Endothelial cell of umbilical vein (primary cell): ENCODE data around the gene LPP. TPM values are rescaled to one million over a fixed set of nuclear protein-coding genes. Genes with fewer than 3 reads are reported as not detected.
"Not testable (repeated sequence)": the region's sequence is repeated elsewhere in the genome, so short reads cannot be mapped to it uniquely, and the experiment has no call there.

Experiments
- BruUV-seq: library from RNA; stranded (reverse); fragments of 400-500 nt; replicated peaks from 2 replicates; lab custom pipeline; 2021; lab: Mats Ljungman, UMichigan
- CTCF ChIA-PET: fragments of 300-600, 350-600 bp; sonication (Branson Sonifier 250); formaldehyde crosslinking; loops from one replicate; lab custom pipeline; 2021; ENCODE audit warnings: antibody characterized with exemption, inconsistent platforms; lab: Charles Lee
- POLR2A ChIA-PET: fragments of 300-600, 350-600 bp; sonication (Branson Sonifier 250); formaldehyde crosslinking; loops from one replicate; lab custom pipeline; 2021; ENCODE audit warnings: antibody characterized with exemption, inconsistent platforms; lab: Charles Lee
- DNase-seq: peaks from one replicate; pipeline ENCODE4 v3.0.0-alpha.2; 2011; ENCODE audit warnings: low read depth, low spot score
- FAIRE-seq: peaks from 2 replicates; lab custom pipeline; 2011; peaks lifted over from hg19 to GRCh38; lab: Jason Lieb, UNC
- H2AFZ ChIP-seq: 2 replicates; pipeline ENCODE4 v1.6.0; 2012; ENCODE audit warnings: low read depth, low read length, control low read depth, inconsistent platforms
- H3K27ac ChIP-seq: 2 replicates; pipeline ENCODE4 v1.5.1; 2011; ENCODE audit warnings: low read depth, mild to moderate bottlenecking, control low read depth, low read length, moderate library complexity; ENCODE audit not compliant: insufficient read depth
- H3K27me3 ChIP-seq, 2 experiments: 2 replicates each; pipeline versions ENCODE4 v1.6.0 to v1.6.1; 2011; ENCODE audit warnings: low read length in 2 of 2, mixed read lengths in 1 of 2; ENCODE audit not compliant: control insufficient read depth in 2 of 2, insufficient read depth in 2 of 2
- H3K36me3 ChIP-seq, 2 experiments: 2 replicates in 1 of 2; 3 replicates in 1 of 2; pipeline ENCODE4 v1.5.1; 2011; ENCODE audit warnings: low read length in 2 of 2, mild to moderate bottlenecking in 1 of 2, moderate library complexity in 1 of 2; ENCODE audit not compliant: control insufficient read depth in 2 of 2, insufficient read depth in 2 of 2; ENCODE audit errors: extremely low read depth in 1 of 2
- H3K4me1 ChIP-seq: 3 replicates; pipeline ENCODE4 v1.5.1; 2011; ENCODE audit warnings: mild to moderate bottlenecking, low read length; ENCODE audit not compliant: control insufficient read depth, insufficient read depth; ENCODE audit errors: extremely low read depth
- H3K4me2 ChIP-seq: 2 replicates; pipeline ENCODE4 v1.6.1; 2011; ENCODE audit warnings: low read length, control low read depth, mixed read lengths; ENCODE audit not compliant: insufficient read depth
- H3K4me3 ChIP-seq, 3 experiments: fragments of 200-600 bp in 1 of 3; sonication (generic), shearing (Covaris generic) in 1 of 3; replicated peaks in 1 of 3; 2 replicates each; pipeline ENCODE4 v1.5.1; 2011 to 2016; ENCODE audit warnings: control low read depth in 3 of 3, low read length in 3 of 3, mild to moderate bottlenecking in 2 of 3, inconsistent platforms in 1 of 3, low read depth in 1 of 3, moderate library complexity in 1 of 3; ENCODE audit not compliant: insufficient read depth in 1 of 3
- H3K79me2 ChIP-seq: 2 replicates; pipeline ENCODE4 v1.6.0; 2012; ENCODE audit warnings: low read length, inconsistent platforms; ENCODE audit not compliant: control insufficient read depth, insufficient read depth
- H3K9ac ChIP-seq: replicated peaks from 2 replicates; pipeline ENCODE3; 2011; ENCODE audit warnings: low read length, control low read depth; ENCODE audit not compliant: insufficient read depth; ENCODE audit errors: extremely low read depth
- H3K9me1 ChIP-seq: replicated peaks from 3 replicates; pipeline ENCODE4 v1.6.0; 2011; ENCODE audit warnings: mild to moderate bottlenecking, low read length; ENCODE audit not compliant: control insufficient read depth, insufficient read depth; ENCODE audit errors: extremely low read depth
- H3K9me3 ChIP-seq: replicated peaks from 2 replicates; pipeline ENCODE4 v1.5.1; 2012; ENCODE audit warnings: low read length, inconsistent platforms; ENCODE audit not compliant: control insufficient read depth, insufficient read depth
- H4K20me1 ChIP-seq: replicated peaks from 2 replicates; pipeline ENCODE3; 2011; ENCODE audit warnings: mild to moderate bottlenecking, low read length; ENCODE audit not compliant: control insufficient read depth, insufficient read depth; ENCODE audit errors: extremely low read depth
- EZH2 ChIP-seq: IDR thresholded peaks from 2 replicates; pipeline ENCODE4 v1.6.1; 2012; ENCODE audit warnings: borderline replicate concordance, low read depth, mild to moderate bottlenecking, moderate library complexity, low read length, inconsistent platforms; ENCODE audit not compliant: severe bottlenecking
- FOS ChIP-seq: IDR thresholded peaks from 2 replicates; pipeline ENCODE4 v1.6.1; 2011; ENCODE audit warnings: mild to moderate bottlenecking, low read length, moderate library complexity, borderline replicate concordance; ENCODE audit not compliant: insufficient read depth
- GATA2 ChIP-seq: IDR thresholded peaks from 2 replicates; pipeline ENCODE4 v1.7.0; 2011; ENCODE audit warnings: low read depth, mild to moderate bottlenecking, moderate library complexity, mixed read lengths, low read length; ENCODE audit not compliant: insufficient read length, insufficient read depth
- JUN ChIP-seq: IDR thresholded peaks from 2 replicates; pipeline ENCODE4 v1.6.1; 2011; ENCODE audit warnings: borderline replicate concordance, low read depth; ENCODE audit not compliant: insufficient read length, insufficient read depth
- POLR2A ChIP-seq: IDR thresholded peaks from 2 replicates; pipeline ENCODE4 v1.6.1; 2012; ENCODE audit warnings: low read depth, mild to moderate bottlenecking, control low read depth, low read length
- POLR2AphosphoS5 ChIP-seq: IDR thresholded peaks from 2 replicates; pipeline ENCODE4 v1.6.1; 2012; ENCODE audit warnings: low read depth, mild to moderate bottlenecking, control low read depth, low read length, moderate library complexity; ENCODE audit not compliant: insufficient read depth
- dilution Hi-C: fragments of 300-500 bp; cut with MboI; formaldehyde crosslinking; loops from one replicate; pipeline ENCODE4 v1.15.0; 2019; ENCODE audit warnings: low sequenced_read_pairs; ENCODE audit not compliant: extremely low pct_ligation_motif_present
- intact Hi-C: fragments of 100-400 bp; cut with micrococcal nuclease; formaldehyde crosslinking; loops from one replicate; pipeline ENCODE4 v1.10.0; 2022
- polyA plus RNA-seq, 4 experiments: library from polyadenylated mRNA; depleted of rRNA in 3 of 4; stranded (reverse) in 3 of 4; unstranded in 1 of 4; fragments of >200 nt; gene quantifications; 2 replicates each; pipeline versions ENCODE4 v1.2.1 to v1.2.3, GENCODE V29; 2011 to 2012; ENCODE audit warnings: missing spikeins in 1 of 4
- total RNA-seq: library from RNA; stranded (reverse); gene quantifications from 2 replicates; pipeline ENCODE4 v1.2.3, GENCODE V29; 2021
- TF ChIP-seq, protein P1 (sequence below): IDR thresholded peaks from 2 replicates; pipeline ENCODE4 v1.6.1; 2011; ENCODE audit not compliant: insufficient read depth, insufficient read length
- TF ChIP-seq, protein P2 (sequence below), 2 donors: IDR thresholded peaks; 1 replicate in 1 of 2; 2 replicates in 1 of 2; pipeline ENCODE4 v1.5.1; 2011; ENCODE audit warnings: low read length in 2 of 2, mild to moderate bottlenecking in 2 of 2, moderate library complexity in 2 of 2, control low read depth in 1 of 2, inconsistent platforms in 1 of 2, low read depth in 1 of 2; ENCODE audit not compliant: insufficient read depth in 1 of 2; ENCODE audit errors: extremely low read depth in 1 of 2

The LPP gene
- total and polyA plus RNA-seq, 2 donors (not counting 3 experiments of a cell fraction or from before 2014, with no cell fraction given), result 16.9 to 153 TPM

DNA sequence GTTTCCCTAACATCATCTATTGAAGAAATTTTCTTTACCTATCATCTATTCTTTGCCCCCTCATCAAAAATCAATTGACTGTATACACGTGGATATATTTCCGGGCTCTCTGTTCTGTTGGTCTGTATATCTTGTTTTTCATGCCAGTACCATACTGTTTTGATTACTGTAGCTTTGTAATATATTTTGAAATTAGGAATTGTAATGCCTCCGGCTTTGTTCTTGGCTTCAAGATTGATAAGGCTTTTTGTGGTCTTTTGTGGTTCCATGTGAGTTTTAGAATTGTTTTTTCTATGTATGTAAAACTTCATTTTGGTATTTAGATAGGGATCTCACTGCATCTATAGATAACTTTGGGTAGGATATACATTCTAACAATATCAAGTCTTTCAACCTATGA, 454.4 kb downstream of the LPP start:
- Histone ChIP-seq H4K20me1 (no peaks in the 10 kb centered on the region), H3K4me3 (no peak overlapping the region), H3K9me1 (no peaks in the 10 kb centered on the region), H3K79me2 (no peaks in the 10 kb centered on the region), H3K27ac (no peak overlapping the region), H3K9me3 (no peaks in the 10 kb centered on the region), H2AFZ (no peak overlapping the region), H3K4me2 (no peak overlapping the region), H3K27me3 (no peaks in the 10 kb centered on the region), H3K9ac (no peak overlapping the region), H3K36me3 (peaks cover 6 to 7% of the 10 kb centered on the region in 2 experiments), H3K4me1 (no peaks in the 10 kb centered on the region)
- CTCF ChIA-PET, result no interaction called here
- no TSS peak for BruUV-seq
- TF ChIP-seq GATA2 (no peak), JUN (no peak), POLR2A (no peak), EZH2 (no peak), POLR2AphosphoS5 (no peak), FOS (no peak)
- TF ChIP-seq, protein P1, sequence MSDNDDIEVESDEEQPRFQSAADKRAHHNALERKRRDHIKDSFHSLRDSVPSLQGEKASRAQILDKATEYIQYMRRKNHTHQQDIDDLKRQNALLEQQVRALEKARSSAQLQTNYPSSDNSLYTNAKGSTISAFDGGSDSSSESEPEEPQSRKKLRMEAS, result no peak
- TF ChIP-seq, protein P2, sequence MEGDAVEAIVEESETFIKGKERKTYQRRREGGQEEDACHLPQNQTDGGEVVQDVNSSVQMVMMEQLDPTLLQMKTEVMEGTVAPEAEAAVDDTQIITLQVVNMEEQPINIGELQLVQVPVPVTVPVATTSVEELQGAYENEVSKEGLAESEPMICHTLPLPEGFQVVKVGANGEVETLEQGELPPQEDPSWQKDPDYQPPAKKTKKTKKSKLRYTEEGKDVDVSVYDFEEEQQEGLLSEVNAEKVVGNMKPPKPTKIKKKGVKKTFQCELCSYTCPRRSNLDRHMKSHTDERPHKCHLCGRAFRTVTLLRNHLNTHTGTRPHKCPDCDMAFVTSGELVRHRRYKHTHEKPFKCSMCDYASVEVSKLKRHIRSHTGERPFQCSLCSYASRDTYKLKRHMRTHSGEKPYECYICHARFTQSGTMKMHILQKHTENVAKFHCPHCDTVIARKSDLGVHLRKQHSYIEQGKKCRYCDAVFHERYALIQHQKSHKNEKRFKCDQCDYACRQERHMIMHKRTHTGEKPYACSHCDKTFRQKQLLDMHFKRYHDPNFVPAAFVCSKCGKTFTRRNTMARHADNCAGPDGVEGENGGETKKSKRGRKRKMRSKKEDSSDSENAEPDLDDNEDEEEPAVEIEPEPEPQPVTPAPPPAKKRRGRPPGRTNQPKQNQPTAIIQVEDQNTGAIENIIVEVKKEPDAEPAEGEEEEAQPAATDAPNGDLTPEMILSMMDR (IDR thresholded peaks at IDR 0.05; ENCODE audit: extremely low read depth in 1 of 2, insufficient read depth in 1 of 2, low read depth in 1 of 2, low read length in 2 of 2), result no peak
- intact Hi-C loops, result no loop called here
- dilution Hi-C loops, result no loop called here
- FAIRE-seq (no peak), DNase-seq (no peak)
- POLR2A ChIA-PET, result no interaction called here

DNA sequence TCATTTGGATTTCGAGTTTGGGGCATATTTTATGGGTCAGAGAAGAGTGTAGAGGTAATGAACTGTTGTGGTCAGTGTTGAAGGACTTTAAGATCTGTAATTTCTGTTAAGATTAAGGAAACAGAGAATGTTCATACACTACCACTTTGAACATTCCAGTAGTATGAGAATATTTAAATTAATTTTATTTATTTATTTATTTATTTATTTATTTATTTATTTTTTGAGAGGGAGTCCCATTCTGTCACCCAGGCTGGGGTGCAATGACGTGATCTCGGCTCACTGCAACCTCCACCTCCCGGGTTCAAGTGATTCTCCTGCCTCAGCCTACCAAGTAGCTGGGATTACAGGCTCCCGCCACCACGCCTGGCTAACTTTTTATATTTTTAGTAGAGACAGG, 459.8 kb downstream of the LPP start:
- H3K9me3 ChIP-seq, H4K20me1 ChIP-seq, H3K9me1 ChIP-seq, H3K27ac ChIP-seq, H3K4me2 ChIP-seq, H3K9ac ChIP-seq, H3K4me3 ChIP-seq, H3K27me3 ChIP-seq, H2AFZ ChIP-seq, FAIRE-seq, H3K36me3 ChIP-seq, intact Hi-C loops, H3K79me2 ChIP-seq, DNase-seq, POLR2A ChIA-PET, dilution Hi-C loops, H3K4me1 ChIP-seq, CTCF ChIA-PET, BruUV-seq: not testable (repeated sequence)
